HepG2 (cell line): Measurements from ENCODE around the gene PPP1R8.

Experiments used
- BORCS8-MEF2B ChIP-seq: sonication (generic); formaldehyde crosslinking; IDR thresholded peaks from 2 replicates; pipeline ENCODE4 v1.8.0; 2022; ENCODE audit warnings: mild to moderate bottlenecking, missing genetic modification reagents
- GFI1 ChIP-seq: sonication (generic); formaldehyde crosslinking; IDR thresholded peaks from 2 replicates; pipeline ENCODE4 v1.5.0; 2020; ENCODE audit warnings: missing genetic modification reagents, mild to moderate bottlenecking, borderline replicate concordance
- NR1H2 ChIP-seq: sonication (generic); formaldehyde crosslinking; IDR thresholded peaks from 2 replicates; pipeline ENCODE4 v1.8.1; 2022; ENCODE audit warnings: low read depth, missing genetic modification reagents, borderline replicate concordance
- TP53 ChIP-seq: sonication (generic); formaldehyde crosslinking; conservative IDR thresholded peaks from 2 replicates; pipeline ENCODE4 v1.4.0; 2020; ENCODE audit warnings: missing genetic modification reagents
- ZBTB7A ChIP-seq: sonication (generic); formaldehyde crosslinking; IDR thresholded peaks from 2 replicates; pipeline ENCODE4 v1.8.0; 2022; ENCODE audit warnings: mild to moderate bottlenecking, missing genetic modification reagents
- ZNF749 ChIP-seq: sonication (generic); formaldehyde crosslinking; IDR thresholded peaks from 2 replicates; pipeline ENCODE4 v1.8.0; 2022; ENCODE audit warnings: mild to moderate bottlenecking, missing genetic modification reagents, moderate library complexity, borderline replicate concordance
- ZNF850 ChIP-seq: sonication (generic); formaldehyde crosslinking; conservative IDR thresholded peaks from 2 replicates; pipeline ENCODE4 v1.9.0; 2021; ENCODE audit warnings: mild to moderate bottlenecking, missing genetic modification reagents
- ZSCAN20 ChIP-seq: sonication (generic); formaldehyde crosslinking; IDR thresholded peaks from 2 replicates; pipeline ENCODE4 v1.4.0; 2020; ENCODE audit warnings: missing genetic modification reagents, mild to moderate bottlenecking, borderline replicate concordance
- ZSCAN9 ChIP-seq: IDR thresholded peaks from 2 replicates; pipeline ENCODE4 v1.6.1; 2016; ENCODE audit warnings: borderline replicate concordance
- TF ChIP-seq, protein P1 (sequence below): sonication (generic); formaldehyde crosslinking; IDR thresholded peaks from 2 replicates; pipeline ENCODE4 v1.5.0; 2020; ENCODE audit warnings: mild to moderate bottlenecking, missing genetic modification reagents, moderate library complexity
- TF ChIP-seq, protein P2 (sequence below), 2 experiments: sonication (generic) in 1 of 2; formaldehyde crosslinking in 1 of 2; IDR thresholded peaks; 2 replicates each; pipeline versions ENCODE4 v1.6.1 to v1.9.0; 2014 to 2022; ENCODE audit warnings: antibody characterized with exemption in 1 of 2, borderline replicate concordance in 1 of 2, inconsistent platforms in 1 of 2, low read depth in 1 of 2, missing genetic modification reagents in 1 of 2
- TF ChIP-seq, protein P3 (sequence below): sonication (generic); formaldehyde crosslinking; IDR thresholded peaks from 2 replicates; pipeline ENCODE4 v1.5.0; 2020; ENCODE audit warnings: missing genetic modification reagents, mild to moderate bottlenecking, borderline replicate concordance
- TF ChIP-seq, protein P4 (sequence below): sonication (generic); formaldehyde crosslinking; IDR thresholded peaks from 2 replicates; pipeline ENCODE4 v1.4.0; 2020; ENCODE audit warnings: missing genetic modification reagents, borderline replicate concordance
- TF ChIP-seq, protein P5 (sequence below): sonication (generic); formaldehyde crosslinking; IDR thresholded peaks from 2 replicates; pipeline ENCODE4 v1.4.0; 2020; ENCODE audit warnings: missing genetic modification reagents

DNA sequence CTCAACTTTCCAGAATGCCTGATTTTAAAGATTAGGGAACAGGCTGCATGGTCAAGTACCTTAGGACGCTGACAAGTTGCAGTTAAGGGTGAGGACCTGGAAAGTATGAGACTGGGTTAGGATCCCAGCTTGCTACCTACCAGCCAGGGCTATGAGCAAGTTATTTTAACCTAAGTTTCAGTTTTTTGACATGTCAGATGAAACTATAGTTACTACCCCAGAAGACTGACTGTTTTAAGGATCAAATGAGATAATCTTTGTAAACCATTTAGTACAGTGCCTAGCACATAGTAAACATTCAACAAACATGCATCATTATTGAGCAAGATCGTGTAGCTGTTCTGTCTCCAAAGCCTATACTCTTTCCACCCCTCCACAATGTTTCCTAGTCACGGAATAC lies 56.2 kb downstream of the PPP1R8 start:
- TF ChIP-seq, protein P1, sequence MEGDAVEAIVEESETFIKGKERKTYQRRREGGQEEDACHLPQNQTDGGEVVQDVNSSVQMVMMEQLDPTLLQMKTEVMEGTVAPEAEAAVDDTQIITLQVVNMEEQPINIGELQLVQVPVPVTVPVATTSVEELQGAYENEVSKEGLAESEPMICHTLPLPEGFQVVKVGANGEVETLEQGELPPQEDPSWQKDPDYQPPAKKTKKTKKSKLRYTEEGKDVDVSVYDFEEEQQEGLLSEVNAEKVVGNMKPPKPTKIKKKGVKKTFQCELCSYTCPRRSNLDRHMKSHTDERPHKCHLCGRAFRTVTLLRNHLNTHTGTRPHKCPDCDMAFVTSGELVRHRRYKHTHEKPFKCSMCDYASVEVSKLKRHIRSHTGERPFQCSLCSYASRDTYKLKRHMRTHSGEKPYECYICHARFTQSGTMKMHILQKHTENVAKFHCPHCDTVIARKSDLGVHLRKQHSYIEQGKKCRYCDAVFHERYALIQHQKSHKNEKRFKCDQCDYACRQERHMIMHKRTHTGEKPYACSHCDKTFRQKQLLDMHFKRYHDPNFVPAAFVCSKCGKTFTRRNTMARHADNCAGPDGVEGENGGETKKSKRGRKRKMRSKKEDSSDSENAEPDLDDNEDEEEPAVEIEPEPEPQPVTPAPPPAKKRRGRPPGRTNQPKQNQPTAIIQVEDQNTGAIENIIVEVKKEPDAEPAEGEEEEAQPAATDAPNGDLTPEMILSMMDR (CRISPR knock-in tag) = no peak
- no peak for TF ChIP-seq ZBTB7A (CRISPR knock-in tag)
- TF ChIP-seq ZNF749 (CRISPR knock-in tag) = no peak
- TF ChIP-seq ZSCAN9 (CRISPR knock-in tag) = no peak
- no peak for TF ChIP-seq BORCS8-MEF2B (CRISPR knock-in tag)
- TF ChIP-seq, protein P2, sequence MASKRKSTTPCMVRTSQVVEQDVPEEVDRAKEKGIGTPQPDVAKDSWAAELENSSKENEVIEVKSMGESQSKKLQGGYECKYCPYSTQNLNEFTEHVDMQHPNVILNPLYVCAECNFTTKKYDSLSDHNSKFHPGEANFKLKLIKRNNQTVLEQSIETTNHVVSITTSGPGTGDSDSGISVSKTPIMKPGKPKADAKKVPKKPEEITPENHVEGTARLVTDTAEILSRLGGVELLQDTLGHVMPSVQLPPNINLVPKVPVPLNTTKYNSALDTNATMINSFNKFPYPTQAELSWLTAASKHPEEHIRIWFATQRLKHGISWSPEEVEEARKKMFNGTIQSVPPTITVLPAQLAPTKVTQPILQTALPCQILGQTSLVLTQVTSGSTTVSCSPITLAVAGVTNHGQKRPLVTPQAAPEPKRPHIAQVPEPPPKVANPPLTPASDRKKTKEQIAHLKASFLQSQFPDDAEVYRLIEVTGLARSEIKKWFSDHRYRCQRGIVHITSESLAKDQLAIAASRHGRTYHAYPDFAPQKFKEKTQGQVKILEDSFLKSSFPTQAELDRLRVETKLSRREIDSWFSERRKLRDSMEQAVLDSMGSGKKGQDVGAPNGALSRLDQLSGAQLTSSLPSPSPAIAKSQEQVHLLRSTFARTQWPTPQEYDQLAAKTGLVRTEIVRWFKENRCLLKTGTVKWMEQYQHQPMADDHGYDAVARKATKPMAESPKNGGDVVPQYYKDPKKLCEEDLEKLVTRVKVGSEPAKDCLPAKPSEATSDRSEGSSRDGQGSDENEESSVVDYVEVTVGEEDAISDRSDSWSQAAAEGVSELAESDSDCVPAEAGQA (IDR thresholded peaks at IDR 0.05; ENCODE audit: low read depth) = no peak
- TF ChIP-seq, protein P2 (CRISPR knock-in tag; IDR thresholded peaks at IDR 0.05; ENCODE audit: borderline replicate concordance) = no peak
- TF ChIP-seq, protein P3, sequence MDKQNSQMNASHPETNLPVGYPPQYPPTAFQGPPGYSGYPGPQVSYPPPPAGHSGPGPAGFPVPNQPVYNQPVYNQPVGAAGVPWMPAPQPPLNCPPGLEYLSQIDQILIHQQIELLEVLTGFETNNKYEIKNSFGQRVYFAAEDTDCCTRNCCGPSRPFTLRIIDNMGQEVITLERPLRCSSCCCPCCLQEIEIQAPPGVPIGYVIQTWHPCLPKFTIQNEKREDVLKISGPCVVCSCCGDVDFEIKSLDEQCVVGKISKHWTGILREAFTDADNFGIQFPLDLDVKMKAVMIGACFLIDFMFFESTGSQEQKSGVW (CRISPR knock-in tag) = no peak
- TF ChIP-seq, protein P4, sequence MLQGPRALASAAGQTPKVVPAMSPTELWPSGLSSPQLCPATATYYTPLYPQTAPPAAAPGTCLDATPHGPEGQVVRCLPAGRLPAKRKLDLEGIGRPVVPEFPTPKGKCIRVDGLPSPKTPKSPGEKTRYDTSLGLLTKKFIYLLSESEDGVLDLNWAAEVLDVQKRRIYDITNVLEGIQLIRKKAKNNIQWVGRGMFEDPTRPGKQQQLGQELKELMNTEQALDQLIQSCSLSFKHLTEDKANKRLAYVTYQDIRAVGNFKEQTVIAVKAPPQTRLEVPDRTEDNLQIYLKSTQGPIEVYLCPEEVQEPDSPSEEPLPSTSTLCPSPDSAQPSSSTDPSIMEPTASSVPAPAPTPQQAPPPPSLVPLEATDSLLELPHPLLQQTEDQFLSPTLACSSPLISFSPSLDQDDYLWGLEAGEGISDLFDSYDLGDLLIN (CRISPR knock-in tag) = no peak
- no peak for TF ChIP-seq ZNF850 (CRISPR knock-in tag)
- TF ChIP-seq TP53 (CRISPR knock-in tag) = no peak
- no peak for TF ChIP-seq GFI1
- no peak for TF ChIP-seq NR1H2 (CRISPR knock-in tag)
- TF ChIP-seq, protein P5, sequence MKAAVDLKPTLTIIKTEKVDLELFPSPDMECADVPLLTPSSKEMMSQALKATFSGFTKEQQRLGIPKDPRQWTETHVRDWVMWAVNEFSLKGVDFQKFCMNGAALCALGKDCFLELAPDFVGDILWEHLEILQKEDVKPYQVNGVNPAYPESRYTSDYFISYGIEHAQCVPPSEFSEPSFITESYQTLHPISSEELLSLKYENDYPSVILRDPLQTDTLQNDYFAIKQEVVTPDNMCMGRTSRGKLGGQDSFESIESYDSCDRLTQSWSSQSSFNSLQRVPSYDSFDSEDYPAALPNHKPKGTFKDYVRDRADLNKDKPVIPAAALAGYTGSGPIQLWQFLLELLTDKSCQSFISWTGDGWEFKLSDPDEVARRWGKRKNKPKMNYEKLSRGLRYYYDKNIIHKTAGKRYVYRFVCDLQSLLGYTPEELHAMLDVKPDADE (CRISPR knock-in tag) = no peak
- TF ChIP-seq ZSCAN20 (CRISPR knock-in tag) = no peak
